HEK293 (cell line): ENCODE results near the gene TAF1L.

Experiments used
- CTCF ChIA-PET: fragments of 350-600 bp; formaldehyde crosslinking; extraction: SDS; loops from one replicate; lab custom pipeline; 2021; ENCODE audit warnings: antibody characterized with exemption; lab: Yijun Ruan, JAX
- POLR2A ChIA-PET: fragments of 300-600 bp; formaldehyde crosslinking; extraction: SDS; loops from one replicate; lab custom pipeline; 2020; ENCODE audit warnings: antibody characterized with exemption, inconsistent platforms; lab: Yijun Ruan, JAX
- H3K27ac ChIP-seq: fragments of 200-500 bp; sonication (Bioruptor generic); 2 replicates; pipeline ENCODE4 v1.5.1; 2014; ENCODE audit warnings: low read depth, low read length, control low read depth, inconsistent platforms; ENCODE audit errors: extremely low read depth
- H3K36me3 ChIP-seq, 2 experiments: fragments of 200-500 bp in 1 of 2; sonication (Bioruptor generic) in 1 of 2; 1 replicate in 1 of 2; 2 replicates in 1 of 2; pipeline ENCODE4 v1.5.1; 2014 to 2017; ENCODE audit warnings: inconsistent platforms in 2 of 2, low read length in 2 of 2; ENCODE audit not compliant: control insufficient read depth in 2 of 2, insufficient read depth in 1 of 2
- H3K4me1 ChIP-seq: fragments of 200-500 bp; sonication (Bioruptor generic); 2 replicates; pipeline ENCODE4 v1.5.1; 2014; ENCODE audit warnings: mild to moderate bottlenecking, low read length, inconsistent platforms; ENCODE audit not compliant: control insufficient read depth, insufficient read depth
- H3K4me3 ChIP-seq: 2 replicates; pipeline ENCODE4 v1.5.1; 2011; ENCODE audit warnings: low read depth, mild to moderate bottlenecking, control low read depth, low read length, moderate library complexity
- H3K9me3 ChIP-seq: fragments of 200-500 bp; sonication (Bioruptor generic); 2 replicates; pipeline ENCODE4 v1.5.1; 2014; ENCODE audit warnings: low read depth, low read length, inconsistent platforms; ENCODE audit not compliant: control insufficient read depth, insufficient read depth
- BCL11B ChIP-seq: fragments of 450-650 bp; formaldehyde crosslinking; IDR thresholded peaks from 2 replicates; pipeline ENCODE4 v1.5.1; 2016; ENCODE audit warnings: low read depth, missing biosample characterization, missing genetic modification characterization
- KLF1 ChIP-seq: fragments of 450-650 bp; formaldehyde crosslinking; IDR thresholded peaks from 2 replicates; pipeline ENCODE4 v1.5.1; 2016; ENCODE audit warnings: missing biosample characterization, missing genetic modification characterization
- MYNN ChIP-seq: fragments of 450-650 bp; formaldehyde crosslinking; IDR thresholded peaks from 2 replicates; pipeline ENCODE4 v1.5.1; 2016; ENCODE audit warnings: missing biosample characterization, missing genetic modification characterization, borderline replicate concordance
- RBAK ChIP-seq: fragments of 450-650 bp; formaldehyde crosslinking; IDR thresholded peaks from 2 replicates; pipeline ENCODE4 v1.5.1; 2016; ENCODE audit warnings: missing biosample characterization, missing genetic modification characterization
- YY2 ChIP-seq: fragments of 450-650 bp; formaldehyde crosslinking; IDR thresholded peaks from 2 replicates; pipeline ENCODE4 v1.5.1; 2016; ENCODE audit warnings: missing biosample characterization, missing genetic modification characterization
- ZBTB1 ChIP-seq: fragments of 450-650 bp; formaldehyde crosslinking; IDR thresholded peaks from 2 replicates; pipeline ENCODE4 v1.5.1; 2016; ENCODE audit warnings: missing biosample characterization, missing genetic modification characterization
- ZBTB44 ChIP-seq: fragments of 450-650 bp; IDR thresholded peaks from 2 replicates; pipeline ENCODE4 v1.5.1; 2018; ENCODE audit warnings: missing biosample characterization, mild to moderate bottlenecking, missing genetic modification characterization
- ZBTB8A ChIP-seq: fragments of 450-650 bp; formaldehyde crosslinking; IDR thresholded peaks from 2 replicates; pipeline ENCODE4 v1.5.1; 2016; ENCODE audit warnings: missing biosample characterization, missing genetic modification characterization
- ZFP37 ChIP-seq: fragments of 450-650 bp; formaldehyde crosslinking; IDR thresholded peaks from 2 replicates; pipeline ENCODE4 v1.5.1; 2016; ENCODE audit warnings: missing biosample characterization, missing genetic modification characterization
- ZNF112 ChIP-seq: fragments of 450-650 bp; formaldehyde crosslinking; IDR thresholded peaks from 2 replicates; pipeline ENCODE4 v1.5.0; 2017; ENCODE audit warnings: missing biosample characterization, missing genetic modification characterization
- ZNF23 ChIP-seq: fragments of 450-650 bp; formaldehyde crosslinking; IDR thresholded peaks from 2 replicates; pipeline ENCODE4 v1.5.1; 2016; ENCODE audit warnings: missing biosample characterization, missing genetic modification characterization, borderline replicate concordance
- ZNF623 ChIP-seq: fragments of 450-650 bp; formaldehyde crosslinking; IDR thresholded peaks from 2 replicates; pipeline ENCODE4 v1.5.1; 2016; ENCODE audit warnings: missing biosample characterization, missing genetic modification characterization
- ZNF660 ChIP-seq: fragments of 450-650 bp; IDR thresholded peaks from 2 replicates; pipeline ENCODE4 v1.5.1; 2018; ENCODE audit warnings: missing biosample characterization, mild to moderate bottlenecking, missing genetic modification characterization
- ZNF747 ChIP-seq: fragments of 450-650 bp; formaldehyde crosslinking; IDR thresholded peaks from 2 replicates; pipeline ENCODE4 v1.5.1; 2016; ENCODE audit warnings: missing biosample characterization, missing genetic modification characterization
- ZNF837 ChIP-seq: fragments of 450-650 bp; formaldehyde crosslinking; IDR thresholded peaks from 2 replicates; pipeline ENCODE4 v1.5.1; 2016; ENCODE audit warnings: missing biosample characterization, missing genetic modification characterization
- ZSCAN23 ChIP-seq: fragments of 450-650 bp; formaldehyde crosslinking; IDR thresholded peaks from 2 replicates; pipeline ENCODE4 v1.5.1; 2016; ENCODE audit warnings: missing biosample characterization, missing genetic modification characterization
- TF ChIP-seq, protein P1 (sequence below): fragments of 450-650 bp; formaldehyde crosslinking; IDR thresholded peaks from 2 replicates; pipeline ENCODE4 v1.5.1; 2016; ENCODE audit warnings: missing biosample characterization, missing genetic modification characterization
- TF ChIP-seq, protein P2 (sequence below): fragments of 450-650 bp; formaldehyde crosslinking; IDR thresholded peaks from 2 replicates; pipeline ENCODE4 v1.5.1; 2016; ENCODE audit warnings: missing biosample characterization, missing genetic modification characterization
- TF ChIP-seq, protein P3 (sequence below): fragments of 450-650 bp; formaldehyde crosslinking; IDR thresholded peaks from 2 replicates; pipeline ENCODE4 v1.5.1; 2016; ENCODE audit warnings: missing biosample characterization, missing genetic modification characterization

Gene TAF1L

GRCh38 chr9:32596096-32596865 lies 39.2 kb downstream of the TAF1L start:
- Histone ChIP-seq H3K36me3 (no peaks in the 10 kb centered on the region), H3K4me3 (no peak overlapping the region), H3K4me1 (no peaks in the 10 kb centered on the region), H3K27ac (no peak overlapping the region), H3K9me3 (no peaks in the 10 kb centered on the region)
- CTCF ChIA-PET: interaction anchor here (0.7 to 1.4 kb wide), 4 partner anchors 12 to 219 kb away, joined by 3 to 5 read pairs (median 3); no protein-coding TSS in a partner anchor
- TF ChIP-seq ZNF837 (tag by site-specific recombination) (no peak), ZBTB8A (tag by site-specific recombination) (no peak), ZNF660 (tag by site-specific recombination) (no peak), ZSCAN23 (tag by site-specific recombination) (no peak), KLF1 (tag by site-specific recombination) (no peak), ZBTB1 (tag by site-specific recombination) (no peak), ZNF747 (tag by site-specific recombination) (no peak), ZNF623 (tag by site-specific recombination) (no peak), ZNF23 (no peak), BCL11B (tag by site-specific recombination) (no peak), ZNF112 (tag by site-specific recombination) (no peak), ZBTB44 (tag by site-specific recombination) (no peak), RBAK (no peak), YY2 (tag by site-specific recombination) (no peak), MYNN (tag by site-specific recombination) (no peak), ZFP37 (tag by site-specific recombination) (no peak)
- TF ChIP-seq, protein P1, sequence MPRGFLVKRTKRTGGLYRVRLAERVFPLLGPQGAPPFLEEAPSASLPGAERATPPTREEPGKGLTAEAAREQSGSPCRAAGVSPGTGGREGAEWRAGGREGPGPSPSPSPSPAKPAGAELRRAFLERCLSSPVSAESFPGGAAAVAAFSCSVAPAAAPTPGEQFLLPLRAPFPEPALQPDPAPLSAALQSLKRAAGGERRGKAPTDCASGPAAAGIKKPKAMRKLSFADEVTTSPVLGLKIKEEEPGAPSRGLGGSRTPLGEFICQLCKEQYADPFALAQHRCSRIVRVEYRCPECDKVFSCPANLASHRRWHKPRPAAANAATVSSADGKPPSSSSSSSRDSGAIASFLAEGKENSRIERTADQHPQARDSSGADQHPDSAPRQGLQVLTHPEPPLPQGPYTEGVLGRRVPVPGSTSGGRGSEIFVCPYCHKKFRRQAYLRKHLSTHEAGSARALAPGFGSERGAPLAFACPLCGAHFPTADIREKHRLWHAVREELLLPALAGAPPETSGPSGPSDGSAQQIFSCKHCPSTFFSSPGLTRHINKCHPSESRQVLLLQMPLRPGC (tag by site-specific recombination): no peak
- TF ChIP-seq, protein P2, sequence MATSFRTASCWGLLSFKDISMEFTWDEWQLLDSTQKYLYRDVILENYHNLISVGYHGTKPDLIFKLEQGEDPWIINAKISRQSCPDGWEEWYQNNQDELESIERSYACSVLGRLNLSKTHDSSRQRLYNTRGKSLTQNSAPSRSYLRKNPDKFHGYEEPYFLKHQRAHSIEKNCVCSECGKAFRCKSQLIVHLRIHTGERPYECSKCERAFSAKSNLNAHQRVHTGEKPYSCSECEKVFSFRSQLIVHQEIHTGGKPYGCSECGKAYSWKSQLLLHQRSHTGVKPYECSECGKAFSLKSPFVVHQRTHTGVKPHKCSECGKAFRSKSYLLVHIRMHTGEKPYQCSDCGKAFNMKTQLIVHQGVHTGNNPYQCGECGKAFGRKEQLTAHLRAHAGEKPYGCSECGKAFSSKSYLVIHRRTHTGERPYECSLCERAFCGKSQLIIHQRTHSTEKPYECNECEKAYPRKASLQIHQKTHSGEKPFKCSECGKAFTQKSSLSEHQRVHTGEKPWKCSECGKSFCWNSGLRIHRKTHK (tag by site-specific recombination): no peak
- TF ChIP-seq, protein P3, sequence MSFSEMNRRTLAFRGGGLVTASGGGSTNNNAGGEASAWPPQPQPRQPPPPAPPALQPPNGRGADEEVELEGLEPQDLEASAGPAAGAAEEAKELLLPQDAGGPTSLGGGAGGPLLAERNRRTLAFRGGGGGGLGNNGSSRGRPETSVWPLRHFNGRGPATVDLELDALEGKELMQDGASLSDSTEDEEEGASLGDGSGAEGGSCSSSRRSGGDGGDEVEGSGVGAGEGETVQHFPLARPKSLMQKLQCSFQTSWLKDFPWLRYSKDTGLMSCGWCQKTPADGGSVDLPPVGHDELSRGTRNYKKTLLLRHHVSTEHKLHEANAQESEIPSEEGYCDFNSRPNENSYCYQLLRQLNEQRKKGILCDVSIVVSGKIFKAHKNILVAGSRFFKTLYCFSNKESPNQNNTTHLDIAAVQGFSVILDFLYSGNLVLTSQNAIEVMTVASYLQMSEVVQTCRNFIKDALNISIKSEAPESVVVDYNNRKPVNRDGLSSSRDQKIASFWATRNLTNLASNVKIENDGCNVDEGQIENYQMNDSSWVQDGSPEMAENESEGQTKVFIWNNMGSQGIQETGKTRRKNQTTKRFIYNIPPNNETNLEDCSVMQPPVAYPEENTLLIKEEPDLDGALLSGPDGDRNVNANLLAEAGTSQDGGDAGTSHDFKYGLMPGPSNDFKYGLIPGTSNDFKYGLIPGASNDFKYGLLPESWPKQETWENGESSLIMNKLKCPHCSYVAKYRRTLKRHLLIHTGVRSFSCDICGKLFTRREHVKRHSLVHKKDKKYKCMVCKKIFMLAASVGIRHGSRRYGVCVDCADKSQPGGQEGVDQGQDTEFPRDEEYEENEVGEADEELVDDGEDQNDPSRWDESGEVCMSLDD (tag by site-specific recombination): no peak
- POLR2A ChIA-PET: interaction anchor here (0.6 kb wide), 1 partner anchor 39 kb away, joined by 3 read pairs; the partner anchor contains the start of gene TAF1L
